HL-60 (cell line): Measurements from ENCODE around the gene RICTOR.

Source experiments
- CTCF ChIP-seq: IDR thresholded peaks from one replicate; pipeline ENCODE4 v1.5.1; 2011; ENCODE audit warnings: low read length, control low read depth, inconsistent platforms; ENCODE audit not compliant: insufficient read depth
- GABPA ChIP-seq: IDR thresholded peaks from 2 replicates; pipeline ENCODE4 v1.6.1; 2012; ENCODE audit warnings: low read depth
- POLR2AphosphoS5 ChIP-seq: IDR thresholded peaks from 2 replicates; pipeline ENCODE4 v1.6.1; 2012; ENCODE audit warnings: low read depth
- SPI1 ChIP-seq: IDR thresholded peaks from 2 replicates; pipeline ENCODE4 v1.6.1; 2012; ENCODE audit warnings: low read depth, mild to moderate bottlenecking, borderline replicate concordance
- TF ChIP-seq, protein P1 (sequence below): IDR thresholded peaks from 2 replicates; pipeline ENCODE4 v1.6.1; 2012; ENCODE audit warnings: low read depth; ENCODE audit not compliant: insufficient replicate concordance

DNA sequence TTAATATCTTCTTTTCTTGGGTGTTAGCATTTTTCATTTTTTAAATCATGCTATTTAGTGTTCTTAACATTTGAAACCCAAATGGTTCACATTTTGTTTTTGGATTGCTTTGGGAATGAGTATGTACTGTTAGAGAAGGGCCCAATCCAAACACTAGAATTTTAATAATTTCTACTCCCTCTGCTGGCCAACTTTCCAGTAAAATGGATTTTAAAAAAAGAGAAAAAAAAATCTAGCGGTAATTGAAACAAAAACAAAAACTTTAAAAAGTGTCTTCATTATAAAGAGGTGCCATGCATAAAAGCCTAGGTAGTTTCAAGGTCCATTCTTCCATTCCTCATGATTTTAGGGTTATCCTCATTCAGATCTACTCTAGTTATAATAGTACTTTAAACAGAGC lies 32.1 kb upstream of the RICTOR start:
- TF ChIP-seq CTCF: no peak
- no peak for TF ChIP-seq SPI1
- TF ChIP-seq, protein P1, sequence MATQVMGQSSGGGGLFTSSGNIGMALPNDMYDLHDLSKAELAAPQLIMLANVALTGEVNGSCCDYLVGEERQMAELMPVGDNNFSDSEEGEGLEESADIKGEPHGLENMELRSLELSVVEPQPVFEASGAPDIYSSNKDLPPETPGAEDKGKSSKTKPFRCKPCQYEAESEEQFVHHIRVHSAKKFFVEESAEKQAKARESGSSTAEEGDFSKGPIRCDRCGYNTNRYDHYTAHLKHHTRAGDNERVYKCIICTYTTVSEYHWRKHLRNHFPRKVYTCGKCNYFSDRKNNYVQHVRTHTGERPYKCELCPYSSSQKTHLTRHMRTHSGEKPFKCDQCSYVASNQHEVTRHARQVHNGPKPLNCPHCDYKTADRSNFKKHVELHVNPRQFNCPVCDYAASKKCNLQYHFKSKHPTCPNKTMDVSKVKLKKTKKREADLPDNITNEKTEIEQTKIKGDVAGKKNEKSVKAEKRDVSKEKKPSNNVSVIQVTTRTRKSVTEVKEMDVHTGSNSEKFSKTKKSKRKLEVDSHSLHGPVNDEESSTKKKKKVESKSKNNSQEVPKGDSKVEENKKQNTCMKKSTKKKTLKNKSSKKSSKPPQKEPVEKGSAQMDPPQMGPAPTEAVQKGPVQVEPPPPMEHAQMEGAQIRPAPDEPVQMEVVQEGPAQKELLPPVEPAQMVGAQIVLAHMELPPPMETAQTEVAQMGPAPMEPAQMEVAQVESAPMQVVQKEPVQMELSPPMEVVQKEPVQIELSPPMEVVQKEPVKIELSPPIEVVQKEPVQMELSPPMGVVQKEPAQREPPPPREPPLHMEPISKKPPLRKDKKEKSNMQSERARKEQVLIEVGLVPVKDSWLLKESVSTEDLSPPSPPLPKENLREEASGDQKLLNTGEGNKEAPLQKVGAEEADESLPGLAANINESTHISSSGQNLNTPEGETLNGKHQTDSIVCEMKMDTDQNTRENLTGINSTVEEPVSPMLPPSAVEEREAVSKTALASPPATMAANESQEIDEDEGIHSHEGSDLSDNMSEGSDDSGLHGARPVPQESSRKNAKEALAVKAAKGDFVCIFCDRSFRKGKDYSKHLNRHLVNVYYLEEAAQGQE: no peak
- no peak for TF ChIP-seq POLR2AphosphoS5
- TF ChIP-seq GABPA: no peak
